Thymus (tissue), 11 donors: Measurements from ENCODE around the gene ISM1. TPM values are rescaled to one million over a fixed set of nuclear protein-coding genes. Genes with fewer than 3 reads are reported as not detected.

Experiments used
- DNase-seq, 9 donors: peaks; one replicate each; pipeline ENCODE4 v3.0.0-alpha.2; 2013; ENCODE audit warnings: low spot score in 9 of 9, low read depth in 6 of 9, missing footprints in 1 of 9
- H3K27ac ChIP-seq, 2 donors: one replicate each; pipeline ENCODE4 v1.5.1; 2013; ENCODE audit warnings: control low read depth in 1 of 2, low read depth in 1 of 2, low read length in 1 of 2, mild to moderate bottlenecking in 1 of 2, moderate library complexity in 1 of 2
- H3K27me3 ChIP-seq, 2 donors: one replicate each; pipeline ENCODE4 v1.5.1; 2013; ENCODE audit warnings: low read length in 1 of 2; ENCODE audit not compliant: control insufficient read depth in 2 of 2, insufficient read depth in 1 of 2
- H3K36me3 ChIP-seq, 2 donors: one replicate each; pipeline ENCODE4 v1.5.1; 2013; ENCODE audit warnings: low read length in 1 of 2, mild to moderate bottlenecking in 1 of 2, moderate library complexity in 1 of 2; ENCODE audit not compliant: control insufficient read depth in 2 of 2, insufficient read depth in 2 of 2
- H3K4me1 ChIP-seq, 2 donors: one replicate each; pipeline ENCODE4 v1.5.1; 2013; ENCODE audit warnings: low read length in 2 of 2; ENCODE audit not compliant: control insufficient read depth in 2 of 2, insufficient read depth in 2 of 2
- H3K4me3 ChIP-seq, 2 donors: one replicate each; pipeline ENCODE4 v1.5.1; 2013; ENCODE audit warnings: low read length in 2 of 2, control low read depth in 1 of 2, mild to moderate bottlenecking in 1 of 2
- H3K9me3 ChIP-seq, 2 donors: one replicate each; pipeline ENCODE4 v1.5.1; 2013; ENCODE audit warnings: low read length in 1 of 2, mild to moderate bottlenecking in 1 of 2; ENCODE audit not compliant: control insufficient read depth in 2 of 2, insufficient read depth in 1 of 2
- WGBS: extraction: QIAGEN DNeasy Blood & Tissue Kit; methylation state at CpG from one replicate; pipeline ENCODE4 v1.1.7; 2013; 5-methylcytosine and 5-hydroxymethylcytosine counted together
- polyA plus RNA-seq: library from polyadenylated mRNA; stranded (reverse); fragments of 200-250 nt; gene quantifications from one replicate; pipeline ENCODE4 v1.2.3, GENCODE V29; 2013
- total RNA-seq: library from RNA; stranded (reverse); fragments of 120-200 nt; gene quantifications from one replicate; pipeline ENCODE4 v1.2.4, GENCODE V29; 2013
- donor health status: healthy.

Gene ISM1
- total and polyA plus RNA-seq, 2 donors: 0.66 to 1.2 TPM

GRCh38 chr20:13249118-13249797, 28.2 kb downstream of the ISM1 start:
- Histone ChIP-seq H3K27me3 (no peaks in the 10 kb centered on the region), H3K4me1 (peaks cover 38 to 51% of the 10 kb centered on the region in 2 donors), H3K9me3 (no peaks in the 10 kb centered on the region), H3K27ac (no peak overlapping the region), H3K4me3 (no peak overlapping the region), H3K36me3 (no peaks in the 10 kb centered on the region)
- DNase-seq: no peak
- WGBS: 98% methylated on average over 13 of the region's 13 CpGs

GRCh38 chr20:13249798-13250170, 28.7 kb downstream of the ISM1 start:
- no peak overlapping the region for H3K4me3 ChIP-seq
- H3K27ac ChIP-seq: no peak overlapping the region
- H3K4me1 ChIP-seq: peaks cover 38 to 56% of the 10 kb centered on the region in 2 donors
- WGBS: 96% methylated on average over 4 of the region's 4 CpGs
- H3K36me3 ChIP-seq: no peaks in the 10 kb centered on the region
- DNase-seq: no peak
- H3K27me3 ChIP-seq: no peaks in the 10 kb centered on the region
- no peaks in the 10 kb centered on the region for H3K9me3 ChIP-seq

- Histone ChIP-seq H3K27ac (no peak overlapping the region), H3K4me1 (peaks cover 38 to 57% of the 10 kb centered on the region in 2 donors), H3K4me3 (no peak overlapping the region), H3K9me3 (no peaks in the 10 kb centered on the region), H3K36me3 (no peaks in the 10 kb centered on the region), H3K27me3 (no peaks in the 10 kb centered on the region)
- WGBS: 96% methylated on average over 6 of the region's 6 CpGs
- no peak for DNase-seq
These were observed 29.2 kb downstream of the ISM1 start for GRCh38 chr20:13250251-13250650.

GRCh38 chr20:13251106-13251903, 30.2 kb downstream of the ISM1 start:
- Histone ChIP-seq H3K36me3 (no peaks in the 10 kb centered on the region), H3K4me1 (peaks cover 37 to 55% of the 10 kb centered on the region in 2 donors), H3K27ac (no peak overlapping the region), H3K9me3 (no peaks in the 10 kb centered on the region), H3K4me3 (no peak overlapping the region), H3K27me3 (no peaks in the 10 kb centered on the region)
- WGBS: 94% methylated on average over 8 of the region's 8 CpGs
- DNase-seq: no peak

GRCh38 chr20:13251904-13252297, 30.8 kb downstream of the ISM1 start:
- WGBS: 95% methylated on average over 2 of the region's 2 CpGs
- Histone ChIP-seq H3K4me1 (peaks cover 32 to 49% of the 10 kb centered on the region in 2 donors), H3K4me3 (no peak overlapping the region), H3K36me3 (no peaks in the 10 kb centered on the region), H3K27me3 (no peaks in the 10 kb centered on the region), H3K27ac (no peak overlapping the region), H3K9me3 (no peaks in the 10 kb centered on the region)
- DNase-seq: no peak

GRCh38 chr20:13255356-13255755, 34.3 kb downstream of the ISM1 start:
- peaks cover 9 to 18% of the 10 kb centered on the region in 2 donors for H3K4me1 ChIP-seq
- DNase-seq: no peak
- H3K27me3 ChIP-seq: no peaks in the 10 kb centered on the region
- no peaks in the 10 kb centered on the region for H3K36me3 ChIP-seq
- WGBS: 98% methylated on average over 1 of the region's 1 CpG
- H3K27ac ChIP-seq: no peak overlapping the region
- H3K4me3 ChIP-seq: no peak overlapping the region
- no peaks in the 10 kb centered on the region for H3K9me3 ChIP-seq

GRCh38 chr20:13256606-13257005, 35.5 kb downstream of the ISM1 start:
- peaks cover 4 to 18% of the 10 kb centered on the region in 2 donors for H3K4me1 ChIP-seq
- DNase-seq: no peak
- H3K4me3 ChIP-seq: no peak overlapping the region
- 96% methylated on average over 3 of the region's 3 CpGs for WGBS
- H3K9me3 ChIP-seq: no peaks in the 10 kb centered on the region
- no peak overlapping the region for H3K27ac ChIP-seq
- H3K27me3 ChIP-seq: no peaks in the 10 kb centered on the region
- no peaks in the 10 kb centered on the region for H3K36me3 ChIP-seq

- Histone ChIP-seq H3K27me3 (no peaks in the 10 kb centered on the region), H3K4me3 (no peak overlapping the region), H3K27ac (no peak overlapping the region), H3K36me3 (no peaks in the 10 kb centered on the region), H3K9me3 (no peaks in the 10 kb centered on the region), H3K4me1 (peaks cover 21 to 29% of the 10 kb centered on the region in 2 donors)
- no peak for DNase-seq
- WGBS: 93% methylated on average over 3 of the region's 3 CpGs
These were observed 38.8 kb downstream of the ISM1 start for GRCh38 chr20:13259921-13260320.

- Histone ChIP-seq H3K4me1 (peaks cover 30 to 38% of the 10 kb centered on the region in 2 donors), H3K27me3 (no peaks in the 10 kb centered on the region), H3K36me3 (no peaks in the 10 kb centered on the region), H3K4me3 (no peak overlapping the region), H3K27ac (no peak overlapping the region), H3K9me3 (no peaks in the 10 kb centered on the region)
- DNase-seq: no peak
- WGBS: 96% methylated on average over 7 of the region's 7 CpGs
These were observed 39.7 kb downstream of the ISM1 start for GRCh38 chr20:13260650-13261279.
